ENCODE data around the gene TWIST2.

Gene TWIST2

GRCh38 chr2:238890131-238890530 lies 42.2 kb downstream of the TWIST2 start:
- no peak for DNase-seq (ENCODE audit: low read depth, low spot score)

- no peak for DNase-seq (ENCODE audit: low read depth, low spot score)
Observed at GRCh38 chr2:238890618-238891456, 43.0 kb downstream of the TWIST2 start.

- no peak for DNase-seq (ENCODE audit: low read depth, low spot score)
Observed at GRCh38 chr2:238891457-238892203, 43.7 kb downstream of the TWIST2 start.

- no peak for DNase-seq (ENCODE audit: low read depth, low spot score)
Observed at GRCh38 chr2:238892204-238892500, 44.3 kb downstream of the TWIST2 start.

GRCh38 chr2:238892796-238893195 lies 44.9 kb downstream of the TWIST2 start:
- no peak for DNase-seq (ENCODE audit: low read depth, low spot score)

- DNase-seq (ENCODE audit: low read depth, low spot score), result no peak
Observed at GRCh38 chr2:238893349-238894000, 45.6 kb downstream of the TWIST2 start.

- no peak for DNase-seq (ENCODE audit: low read depth, low spot score)
Observed at GRCh38 chr2:238894226-238894949, 46.5 kb downstream of the TWIST2 start.

GRCh38 chr2:238894950-238895298 lies 47.0 kb downstream of the TWIST2 start:
- DNase-seq (ENCODE audit: low read depth, low spot score), result no peak

GRCh38 chr2:238895361-238895882 lies 47.5 kb downstream of the TWIST2 start:
- DNase-seq (ENCODE audit: low read depth, low spot score), result no peak

- DNase-seq (ENCODE audit: low read depth, low spot score), result no peak
Observed at GRCh38 chr2:238895891-238896600, 48.2 kb downstream of the TWIST2 start.

GRCh38 chr2:238896641-238897040 lies 48.8 kb downstream of the TWIST2 start:
- no peak for DNase-seq (ENCODE audit: low read depth, low spot score)

GRCh38 chr2:238897122-238897880 lies 49.4 kb downstream of the TWIST2 start:
- DNase-seq (ENCODE audit: low read depth, low spot score), result no peak

GRCh38 chr2:238897911-238898311 lies 50.0 kb downstream of the TWIST2 start:
- DNase-seq (ENCODE audit: low read depth, low spot score), result no peak

GRCh38 chr2:238898534-238899281 lies 50.8 kb downstream of the TWIST2 start:
- DNase-seq (ENCODE audit: low read depth, low spot score), result no peak

- no peak for DNase-seq (ENCODE audit: low read depth, low spot score)
Observed at GRCh38 chr2:238899386-238899785, 51.5 kb downstream of the TWIST2 start.

- no peak for DNase-seq (ENCODE audit: low read depth, low spot score)
Observed at GRCh38 chr2:238900511-238900910, 52.6 kb downstream of the TWIST2 start.

- DNase-seq (ENCODE audit: low read depth, low spot score), result no peak
Observed at GRCh38 chr2:238901461-238902057, 53.7 kb downstream of the TWIST2 start.

- no peak for DNase-seq (ENCODE audit: low read depth, low spot score)
Observed at GRCh38 chr2:238902285-238902684, 54.4 kb downstream of the TWIST2 start.

GRCh38 chr2:238903141-238903540 lies 55.3 kb downstream of the TWIST2 start:
- no peak for DNase-seq (ENCODE audit: low read depth, low spot score)

Measured in activated CD4-positive, CD25-positive, alpha-beta regulatory T cell treated with anti-CD3 and anti-CD28 coated beads, Interleukin-2, amount 50 U/mL, for 16 hours (primary cell).